Upper lobe of left lung (tissue), 6 donors: ENCODE measurements around the gene DLEC1. TPM values are rescaled to one million over a fixed set of nuclear protein-coding genes. Genes with fewer than 3 reads are reported as not detected.

ENCODE experiments used
- ATAC-seq, 2 donors: fragments of 200-7000 bp; cut with Tn5 transposase; one replicate each; pipeline ENCODE4 v1.9.1; 2022; ENCODE audit warnings: mild to moderate bottlenecking in 2 of 2, moderate library complexity in 2 of 2; ENCODE audit not compliant: low FRiP score in 2 of 2
- DNase-seq, 2 donors: peaks; one replicate each; pipeline ENCODE4 v3.0.0-alpha.2; 2019 to 2020
- H3K27ac ChIP-seq, 4 donors: fragments of 200-600 bp; sonication (generic); one replicate each; pipeline ENCODE4 v1.5.1; 2016 to 2019
- H3K27me3 ChIP-seq, 4 donors: fragments of 200-600 bp; sonication (generic); one replicate each; pipeline ENCODE4 v1.5.1; 2017 to 2019
- H3K36me3 ChIP-seq, 4 donors: fragments of 200-600 bp; sonication (generic); one replicate each; pipeline ENCODE4 v1.5.1; 2016 to 2019
- H3K4me1 ChIP-seq, 4 donors: fragments of 200-600 bp; sonication (generic); one replicate each; pipeline ENCODE4 v1.5.1; 2018 to 2019
- H3K4me3 ChIP-seq, 4 donors: fragments of 200-600 bp; sonication (generic); one replicate each; pipeline ENCODE4 v1.5.1; 2017 to 2019; ENCODE audit warnings: mild to moderate bottlenecking in 2 of 4, moderate library complexity in 1 of 4
- H3K9me3 ChIP-seq, 4 donors: fragments of 200-600 bp; sonication (generic); one replicate each; pipeline ENCODE4 v1.5.1; 2018 to 2019
- EP300 ChIP-seq, 4 donors: sonication (generic); formaldehyde crosslinking; IDR thresholded peaks; one replicate each; pipeline ENCODE4 v1.5.1; 2017; ENCODE audit warnings: antibody characterized with exemption in 4 of 4, control low read depth in 2 of 4
- POLR2A ChIP-seq, 4 donors: fragments of 450-650 bp; IDR thresholded peaks; one replicate each; pipeline ENCODE4 v1.5.1; 2016 to 2017; ENCODE audit warnings: antibody characterized with exemption in 4 of 4, mild to moderate bottlenecking in 2 of 4
- POLR2AphosphoS5 ChIP-seq, 2 donors: sonication (generic); formaldehyde crosslinking; IDR thresholded peaks; one replicate each; pipeline ENCODE4 v1.5.1; 2017; ENCODE audit warnings: antibody characterized with exemption in 2 of 2
- WGBS, 2 donors: methylation state at CpG; one replicate each; pipeline ENCODE4 v1.1.5; 2017 to 2018; 5-methylcytosine and 5-hydroxymethylcytosine counted together
- total RNA-seq, 6 donors: library from RNA; depleted of rRNA in 4 of 6; stranded (reverse); fragments of >200 nt in 4 of 6; gene quantifications; one replicate each; pipeline versions ENCODE4 v1.1.0 to v1.2.1, GENCODE V29; 2016 to 2021
- TF ChIP-seq, protein P1 (sequence below), 6 experiments: fragments of 450-650 bp in 4 of 6; fragments of 200-600 bp in 2 of 6; sonication (generic) in 2 of 6; IDR thresholded peaks; one replicate each; pipeline ENCODE4 v1.5.1; 2016 to 2019; ENCODE audit warnings: antibody characterized with exemption in 6 of 6
- donor health status: DM: no; HTN: no; CAD: no; lungs with moderate emphysema.
- donor health status: DM: no; HTN: yes; CAD: no; lungs with severe emphysema.

The DLEC1 gene
- total RNA-seq, 6 donors from 2014 or later = 2.3 to 34.8 (median 14.3) TPM

DNA sequence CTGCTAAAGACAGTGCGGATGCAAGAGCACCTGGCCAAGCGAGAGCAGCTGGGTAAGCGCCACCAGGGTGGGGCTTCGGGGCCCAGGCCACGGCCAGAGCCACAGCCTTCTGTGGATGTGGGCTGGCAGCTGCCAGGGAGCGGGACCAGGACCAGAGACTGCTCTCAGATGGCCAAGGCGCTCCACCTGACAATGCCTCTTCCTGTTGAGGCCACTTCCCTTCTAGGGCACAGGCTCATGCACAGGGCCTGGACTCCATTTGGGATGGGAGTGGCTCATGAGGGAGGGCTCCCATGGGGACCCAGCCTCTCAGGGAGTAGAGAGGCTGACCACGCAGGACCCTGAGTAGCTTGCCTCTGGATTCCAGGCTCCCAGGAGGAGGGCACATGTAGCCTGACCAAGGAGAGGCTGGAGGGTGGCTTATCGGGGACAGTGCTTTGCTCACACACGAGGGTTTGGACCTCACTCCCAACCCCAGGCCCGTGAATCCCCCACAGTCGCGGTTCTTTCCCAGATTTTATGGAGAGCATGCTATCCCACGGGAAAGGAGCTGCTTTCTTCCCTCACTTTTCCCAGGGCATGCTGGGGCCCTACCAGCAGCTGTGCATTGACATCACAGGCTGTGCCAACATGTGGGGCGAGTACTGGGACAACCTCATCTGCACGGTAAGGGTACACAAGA, 72.8 kb downstream of the DLEC1 start:
- no peaks in the 10 kb centered on the region for H3K27me3 ChIP-seq
- peaks cover 0 to 6% (median 0%) of the 10 kb centered on the region in 4 donors for H3K4me1 ChIP-seq
- H3K27ac ChIP-seq = no peak overlapping the region
- no peaks in the 10 kb centered on the region for H3K9me3 ChIP-seq
- ATAC-seq = no peak
- H3K4me3 ChIP-seq = no peak overlapping the region
- H3K36me3 ChIP-seq = no peaks in the 10 kb centered on the region
- 82 to 84% methylated on average over 9 to 16 of the region's 16 CpGs for WGBS, 2 donors
- DNase-seq = peak in 1 of 2 donors; percentile 49
- TF ChIP-seq, protein P1, sequence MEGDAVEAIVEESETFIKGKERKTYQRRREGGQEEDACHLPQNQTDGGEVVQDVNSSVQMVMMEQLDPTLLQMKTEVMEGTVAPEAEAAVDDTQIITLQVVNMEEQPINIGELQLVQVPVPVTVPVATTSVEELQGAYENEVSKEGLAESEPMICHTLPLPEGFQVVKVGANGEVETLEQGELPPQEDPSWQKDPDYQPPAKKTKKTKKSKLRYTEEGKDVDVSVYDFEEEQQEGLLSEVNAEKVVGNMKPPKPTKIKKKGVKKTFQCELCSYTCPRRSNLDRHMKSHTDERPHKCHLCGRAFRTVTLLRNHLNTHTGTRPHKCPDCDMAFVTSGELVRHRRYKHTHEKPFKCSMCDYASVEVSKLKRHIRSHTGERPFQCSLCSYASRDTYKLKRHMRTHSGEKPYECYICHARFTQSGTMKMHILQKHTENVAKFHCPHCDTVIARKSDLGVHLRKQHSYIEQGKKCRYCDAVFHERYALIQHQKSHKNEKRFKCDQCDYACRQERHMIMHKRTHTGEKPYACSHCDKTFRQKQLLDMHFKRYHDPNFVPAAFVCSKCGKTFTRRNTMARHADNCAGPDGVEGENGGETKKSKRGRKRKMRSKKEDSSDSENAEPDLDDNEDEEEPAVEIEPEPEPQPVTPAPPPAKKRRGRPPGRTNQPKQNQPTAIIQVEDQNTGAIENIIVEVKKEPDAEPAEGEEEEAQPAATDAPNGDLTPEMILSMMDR (IDR thresholded peaks at IDR 0.05) = no peak
- no peak for TF ChIP-seq EP300 (IDR thresholded peaks at IDR 0.05)
- TF ChIP-seq POLR2AphosphoS5 (IDR thresholded peaks at IDR 0.05) = no peak
- TF ChIP-seq POLR2A (IDR thresholded peaks at IDR 0.05) = no peak

DNA sequence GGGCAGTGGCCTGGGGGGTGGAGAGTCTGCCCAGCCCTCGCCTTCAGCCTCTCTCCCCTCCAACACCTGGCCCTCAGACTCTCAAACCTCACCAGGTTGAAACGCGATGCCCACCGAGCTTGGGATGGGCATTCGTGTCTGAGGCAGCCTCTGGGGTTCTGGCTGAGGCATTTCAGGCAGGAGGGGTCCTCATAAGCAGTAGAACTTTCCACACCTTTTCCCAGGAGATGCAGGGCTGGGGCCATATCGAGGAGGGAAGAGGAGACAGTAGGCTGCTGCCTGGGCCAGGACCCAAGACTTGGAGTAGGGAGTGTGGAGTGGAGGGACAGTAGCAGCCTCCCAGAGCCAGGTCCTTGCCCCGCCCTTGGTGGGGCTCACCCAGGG, 73.4 kb downstream of the DLEC1 start:
- 96% methylated on average over 7 of the region's 7 CpGs for whole genome bisulfite sequencing, 2 donors
- no peak overlapping the region for H3K27ac ChIP-seq
- H3K4me1 ChIP-seq = peaks cover 0 to 6% (median 0%) of the 10 kb centered on the region in 4 donors
- H3K36me3 ChIP-seq = no peaks in the 10 kb centered on the region
- no peak for DNase-seq
- no peaks in the 10 kb centered on the region for H3K9me3 ChIP-seq
- no peaks in the 10 kb centered on the region for H3K27me3 ChIP-seq
- TF ChIP-seq POLR2A (IDR thresholded peaks at IDR 0.05) (no peak), EP300 (IDR thresholded peaks at IDR 0.05) (no peak), POLR2AphosphoS5 (IDR thresholded peaks at IDR 0.05) (no peak)
- TF ChIP-seq, protein P1 (IDR thresholded peaks at IDR 0.05) = no peak
- no peak overlapping the region for H3K4me3 ChIP-seq
- no peak for ATAC-seq

DNA sequence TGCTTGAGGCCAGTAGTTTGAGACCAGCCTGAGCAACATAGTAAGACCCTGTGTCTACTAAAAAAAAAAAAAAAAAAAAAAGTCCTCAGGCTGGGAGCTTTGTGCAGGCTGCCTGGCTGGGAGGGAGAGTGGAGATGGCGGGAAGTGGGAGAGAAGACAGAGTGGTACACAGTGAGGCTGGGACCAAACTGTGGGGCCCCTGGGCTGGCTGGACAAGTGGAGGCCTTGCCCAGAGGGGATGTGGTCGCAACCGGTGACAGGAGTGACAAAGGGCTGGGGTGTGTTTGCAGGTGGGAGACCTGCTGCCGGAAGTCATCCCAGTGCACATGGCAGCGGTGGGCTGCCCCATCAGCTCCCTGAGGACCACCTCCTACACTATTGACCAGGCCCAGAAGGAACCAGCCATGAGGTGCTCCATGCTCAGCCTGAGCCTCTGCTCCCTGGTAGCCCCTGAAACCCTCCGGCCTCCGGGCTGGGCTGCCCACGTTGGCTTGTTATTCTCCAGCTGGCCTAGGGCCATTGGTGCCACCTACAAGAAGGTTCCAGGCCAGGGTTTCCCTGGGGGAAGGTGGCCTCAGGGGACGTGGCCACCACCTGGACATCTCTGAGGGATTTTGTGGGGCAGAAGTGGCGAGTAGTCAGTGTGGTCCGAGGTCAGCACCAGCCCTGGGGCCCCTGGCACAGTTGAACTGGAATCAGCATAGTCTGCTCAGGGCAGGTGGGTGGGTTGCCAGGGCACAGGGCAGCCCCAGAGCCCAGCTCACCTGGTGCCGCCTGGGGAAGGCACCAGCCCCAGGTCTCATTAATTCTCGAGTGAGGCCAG, 75.3 kb downstream of the DLEC1 start:
- Histone ChIP-seq H3K4me1 (no peaks in the 10 kb centered on the region), H3K27me3 (no peaks in the 10 kb centered on the region), H3K9me3 (no peaks in the 10 kb centered on the region), H3K27ac (no peak overlapping the region), H3K4me3 (no peak overlapping the region), H3K36me3 (peaks cover 0 to 7% (median 0%) of the 10 kb centered on the region in 4 donors)
- 85 to 89% methylated on average over 5 to 10 of the region's 13 CpGs for WGBS, 2 donors
- DNase-seq (peak in 1 of 2 donors; percentile 46), ATAC-seq (no peak)
- TF ChIP-seq POLR2AphosphoS5 (IDR thresholded peaks at IDR 0.05) = no peak
- TF ChIP-seq, protein P1 (IDR thresholded peaks at IDR 0.05) = no peak
- TF ChIP-seq EP300 (IDR thresholded peaks at IDR 0.05) = no peak
- no peak for TF ChIP-seq POLR2A (IDR thresholded peaks at IDR 0.05)

DNA sequence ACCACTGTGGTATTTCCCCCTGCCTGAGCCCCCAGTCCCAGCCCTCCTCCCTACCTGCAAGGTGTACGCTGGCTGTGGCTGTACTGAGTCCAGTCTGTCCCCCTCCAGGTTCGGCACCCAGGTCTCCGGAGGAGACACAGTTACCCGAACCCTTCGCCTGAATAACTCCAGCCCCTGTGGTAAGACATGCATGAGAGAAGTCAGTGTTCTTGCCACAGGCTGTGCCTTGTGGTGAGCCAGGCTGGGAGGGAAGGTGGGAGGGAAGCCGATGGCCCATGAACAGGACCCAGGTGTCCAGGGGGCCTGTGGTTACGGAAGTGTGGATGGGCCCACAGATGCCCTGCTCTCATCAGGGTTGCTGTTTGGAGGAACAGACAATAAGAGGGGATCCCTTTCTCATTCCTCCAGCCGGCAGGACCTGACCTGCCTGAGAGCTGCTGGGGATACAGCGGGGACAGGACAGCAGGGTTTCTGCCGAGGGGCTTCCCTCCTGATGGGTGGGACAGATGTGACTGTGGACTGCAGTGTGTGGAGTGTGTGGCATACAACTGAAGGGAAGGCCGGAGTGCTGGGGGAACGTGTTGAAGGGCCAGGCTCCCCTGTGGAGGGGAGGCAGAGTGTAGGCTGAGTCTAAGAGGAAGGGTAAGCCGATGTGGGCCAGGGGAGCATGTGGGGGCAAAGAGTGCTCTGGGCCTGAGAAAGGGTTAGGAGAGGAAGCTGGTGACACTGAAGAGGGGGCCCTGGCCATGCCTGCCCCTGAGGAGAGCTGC, 76.1 kb downstream of the DLEC1 start:
- 81 to 84% methylated on average over 11 to 13 of the region's 13 CpGs for WGBS, 2 donors
- no peak for DNase-seq
- no peak for ATAC-seq
- H3K36me3 ChIP-seq = peaks cover 0 to 9% (median 2%) of the 10 kb centered on the region in 4 donors
- TF ChIP-seq POLR2A (IDR thresholded peaks at IDR 0.05) (no peak), EP300 (IDR thresholded peaks at IDR 0.05) (no peak), POLR2AphosphoS5 (IDR thresholded peaks at IDR 0.05) (no peak)
- TF ChIP-seq, protein P1 (IDR thresholded peaks at IDR 0.05) = no peak
- H3K27ac ChIP-seq = no peak overlapping the region
- no peaks in the 10 kb centered on the region for H3K9me3 ChIP-seq
- H3K27me3 ChIP-seq = no peaks in the 10 kb centered on the region
- no peak overlapping the region for H3K4me3 ChIP-seq
- H3K4me1 ChIP-seq = no peaks in the 10 kb centered on the region
